CD14-positive monocyte (primary cell): ENCODE data around the gene AP1AR. TPM values are rescaled to one million over a fixed set of nuclear protein-coding genes. Genes with fewer than 3 reads are reported as not detected.

Experiments used
- DNase-seq, 3 donors: peaks; one replicate each; pipeline ENCODE4 v3.0.0-alpha.2; 2011 to 2022
- H2AFZ ChIP-seq: 2 replicates; pipeline ENCODE4 v1.6.0; 2012; ENCODE audit warnings: mild to moderate bottlenecking, low read depth, low read length, inconsistent platforms; ENCODE audit not compliant: insufficient read depth, poor library complexity, severe bottlenecking
- H3K27ac ChIP-seq, 2 donors: 1 replicate in 1 of 2; 2 replicates in 1 of 2; pipeline ENCODE4 v1.5.1; 2012 to 2013; ENCODE audit warnings: low read length in 2 of 2, control low read depth in 1 of 2, inconsistent platforms in 1 of 2, low read depth in 1 of 2, mild to moderate bottlenecking in 1 of 2
- H3K27me3 ChIP-seq, 2 donors: one replicate each; pipeline versions ENCODE4 v1.6.0 to v1.6.1; 2011 to 2013; ENCODE audit warnings: low read length in 2 of 2; ENCODE audit not compliant: control insufficient read depth in 2 of 2, insufficient read depth in 2 of 2
- H3K36me3 ChIP-seq, 2 donors: replicated peaks in 1 of 2; 1 replicate in 1 of 2; 2 replicates in 1 of 2; pipeline versions ENCODE4 v1.5.1 to v1.6.1; 2012 to 2013; ENCODE audit warnings: low read length in 2 of 2, control low read depth in 1 of 2, inconsistent platforms in 1 of 2, mild to moderate bottlenecking in 1 of 2; ENCODE audit not compliant: insufficient read depth in 2 of 2, control insufficient read depth in 1 of 2
- H3K4me1 ChIP-seq, 2 donors: 1 replicate in 1 of 2; 2 replicates in 1 of 2; pipeline versions ENCODE4 v1.5.1 to v1.6.1; 2012 to 2013; ENCODE audit warnings: low read length in 2 of 2, control low read depth in 1 of 2, inconsistent platforms in 1 of 2, mild to moderate bottlenecking in 1 of 2, moderate library complexity in 1 of 2; ENCODE audit not compliant: insufficient read depth in 2 of 2, control insufficient read depth in 1 of 2
- H3K4me2 ChIP-seq: replicated peaks from 2 replicates; pipeline ENCODE3; 2012; ENCODE audit warnings: low read length, moderate library complexity, mild to moderate bottlenecking; ENCODE audit not compliant: poor library complexity, severe bottlenecking; ENCODE audit errors: extremely low read depth
- H3K4me3 ChIP-seq, 3 experiments: fragments of 200-600 bp in 1 of 3; sonication (generic) in 1 of 3; replicated peaks in 1 of 3; 1 replicate in 2 of 3; 2 replicates in 1 of 3; pipeline ENCODE4 v1.5.1; 2011 to 2013; ENCODE audit warnings: low read length in 3 of 3, mild to moderate bottlenecking in 3 of 3, control low read depth in 2 of 3, low read depth in 2 of 3, inconsistent platforms in 1 of 3, moderate library complexity in 1 of 3
- H3K79me2 ChIP-seq: 2 replicates; pipeline ENCODE4 v1.6.0; 2012; ENCODE audit warnings: mild to moderate bottlenecking, control low read depth, inconsistent platforms, low read length, moderate library complexity; ENCODE audit not compliant: insufficient read depth
- H3K9ac ChIP-seq: 2 replicates; pipeline ENCODE4 v1.6.0; 2017; ENCODE audit warnings: low read length, mild to moderate bottlenecking; ENCODE audit not compliant: insufficient read depth, poor library complexity, severe bottlenecking
- H3K9me3 ChIP-seq, 2 donors: replicated peaks in 1 of 2; 1 replicate in 1 of 2; 2 replicates in 1 of 2; pipeline versions ENCODE4 v1.5.1 to v1.6.1; 2012 to 2013; ENCODE audit warnings: low read length in 2 of 2, control low read depth in 1 of 2; ENCODE audit not compliant: control insufficient read depth in 1 of 2, insufficient read depth in 1 of 2
- H4K20me1 ChIP-seq: 2 replicates; pipeline ENCODE4 v1.6.0; 2012; ENCODE audit warnings: mild to moderate bottlenecking, low read length, control low read depth, moderate library complexity; ENCODE audit not compliant: insufficient read depth
- H3K27ac Mint-ChIP-seq, 7 donors: one replicate each; pipeline ENCODE4 v1.8.0; 2020; ENCODE audit warnings: mild to moderate bottlenecking in 7 of 7, mixed read lengths in 7 of 7, moderate library complexity in 6 of 7, inconsistent platforms in 2 of 7
- H3K27me3 Mint-ChIP-seq, 3 donors: one replicate each; pipeline ENCODE4 v1.8.0; 2021 to 2022; ENCODE audit warnings: low read depth in 3 of 3, mild to moderate bottlenecking in 3 of 3, mixed read lengths in 3 of 3, moderate library complexity in 3 of 3, inconsistent platforms in 1 of 3
- H3K36me3 Mint-ChIP-seq, 2 donors: one replicate each; pipeline ENCODE4 v1.8.0; 2020; ENCODE audit warnings: mixed read lengths in 2 of 2, inconsistent platforms in 1 of 2, mild to moderate bottlenecking in 1 of 2
- H3K4me1 Mint-ChIP-seq: one replicate; pipeline ENCODE4 v1.8.0; 2020; ENCODE audit warnings: mild to moderate bottlenecking, mixed read lengths
- H3K4me3 Mint-ChIP-seq, 2 donors: one replicate each; pipeline ENCODE4 v1.8.0; 2020; ENCODE audit warnings: mild to moderate bottlenecking in 2 of 2, mixed read lengths in 2 of 2, moderate library complexity in 1 of 2
- H3K9me3 Mint-ChIP-seq, 7 donors: one replicate each; pipeline ENCODE4 v1.8.0; 2020 to 2022; ENCODE audit warnings: mixed read lengths in 7 of 7, mild to moderate bottlenecking in 6 of 7, moderate library complexity in 6 of 7, inconsistent platforms in 2 of 7
- WGBS: methylation state at CpG from one replicate; pipeline ENCODE4 v1.1.5; 2013; ENCODE audit warnings: missing lambda C conversion rate; ENCODE audit not compliant: insufficient coverage; 5-methylcytosine and 5-hydroxymethylcytosine counted together
- intact Hi-C, 2 donors: fragments of 100-400 bp; cut with micrococcal nuclease; formaldehyde crosslinking; loops; one replicate each; pipeline versions ENCODE4 v1.15.0 to v1.15.1; 2023
- polyA plus RNA-seq, 3 donors: library from polyadenylated mRNA; depleted of rRNA in 1 of 3; unstranded in 2 of 3; stranded (reverse) in 1 of 3; fragments of 300-500 nt in 2 of 3; fragments of >200 nt in 1 of 3; fragmentation: Illumina TruSeq in 2 of 3; gene quantifications; 1 replicate in 2 of 3; 2 replicates in 1 of 3; pipeline ENCODE4 v1.2.3, GENCODE V29; 2012 to 2021
- TF ChIP-seq, protein P1 (sequence below): fragments of 200-600 bp; IDR thresholded peaks from one replicate; pipeline ENCODE4 v1.8.0; 2022; ENCODE audit warnings: antibody characterized with exemption, mild to moderate bottlenecking

AP1AR gene
- polyA plus RNA-seq, 3 donors: 6.1 to 15.8 (median 14.6) TPM

DNA sequence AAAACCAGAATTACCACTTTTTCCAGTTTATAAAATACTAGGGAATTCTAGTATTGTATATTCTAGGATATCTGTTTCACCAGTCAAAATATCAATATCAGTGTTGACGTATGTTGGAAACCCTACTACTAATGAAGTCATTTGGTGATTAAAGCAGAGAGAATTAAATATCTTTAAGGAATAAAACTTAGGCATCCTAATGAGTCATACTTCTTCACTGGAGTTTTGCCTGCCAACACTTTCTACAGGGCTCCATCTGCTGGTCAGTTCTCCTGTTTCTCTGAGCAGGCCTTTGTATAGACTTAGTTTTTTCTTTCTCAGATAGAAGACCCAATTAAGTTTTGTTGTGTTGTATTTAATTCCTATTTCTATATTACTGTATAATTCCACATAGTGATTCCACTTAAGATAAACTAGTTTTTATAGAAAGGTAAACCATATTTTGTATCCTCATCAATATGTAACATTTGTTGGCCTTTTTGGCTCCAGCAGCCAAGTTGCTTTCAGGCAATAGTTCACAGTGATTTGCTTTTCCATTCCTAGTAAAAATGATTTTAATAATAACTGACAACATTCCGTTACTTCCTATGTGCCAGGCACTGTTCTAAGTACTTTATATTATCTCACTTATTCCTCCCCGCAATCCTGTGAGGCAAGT lies 3.5 kb downstream of the AP1AR start:
- Mint-ChIP-seq H3K27me3 (peaks cover 0 to 2% (median 0%) of the 10 kb centered on the region in 3 donors), H3K4me1 (peaks cover 18% of the 10 kb centered on the region), H3K27ac (no peak overlapping the region), H3K36me3 (peaks cover 3 to 12% of the 10 kb centered on the region in 2 donors), H3K9me3 (no peaks in the 10 kb centered on the region), H3K4me3 (no peak overlapping the region)
- peaks cover 38% of the 10 kb centered on the region for H3K79me2 ChIP-seq
- no peaks in the 10 kb centered on the region for H3K36me3 ChIP-seq
- peak; percentile 58 to 80 (median 80) for DNase-seq
- WGBS: no CpG with 5 or more reads among the region's 3 CpGs
- no peak overlapping the region for H3K9ac ChIP-seq
- no peak overlapping the region for H3K27ac ChIP-seq
- H3K27me3 ChIP-seq: no peaks in the 10 kb centered on the region
- intact Hi-C loops: loop anchor here in 1 of 2 donors (5.0 to 10.0 kb wide), 2 partner anchors 90 to 133 kb away; partner anchors contain the start of gene FAM241A
- H3K4me2 ChIP-seq: no peak overlapping the region
- TF ChIP-seq, protein P1, sequence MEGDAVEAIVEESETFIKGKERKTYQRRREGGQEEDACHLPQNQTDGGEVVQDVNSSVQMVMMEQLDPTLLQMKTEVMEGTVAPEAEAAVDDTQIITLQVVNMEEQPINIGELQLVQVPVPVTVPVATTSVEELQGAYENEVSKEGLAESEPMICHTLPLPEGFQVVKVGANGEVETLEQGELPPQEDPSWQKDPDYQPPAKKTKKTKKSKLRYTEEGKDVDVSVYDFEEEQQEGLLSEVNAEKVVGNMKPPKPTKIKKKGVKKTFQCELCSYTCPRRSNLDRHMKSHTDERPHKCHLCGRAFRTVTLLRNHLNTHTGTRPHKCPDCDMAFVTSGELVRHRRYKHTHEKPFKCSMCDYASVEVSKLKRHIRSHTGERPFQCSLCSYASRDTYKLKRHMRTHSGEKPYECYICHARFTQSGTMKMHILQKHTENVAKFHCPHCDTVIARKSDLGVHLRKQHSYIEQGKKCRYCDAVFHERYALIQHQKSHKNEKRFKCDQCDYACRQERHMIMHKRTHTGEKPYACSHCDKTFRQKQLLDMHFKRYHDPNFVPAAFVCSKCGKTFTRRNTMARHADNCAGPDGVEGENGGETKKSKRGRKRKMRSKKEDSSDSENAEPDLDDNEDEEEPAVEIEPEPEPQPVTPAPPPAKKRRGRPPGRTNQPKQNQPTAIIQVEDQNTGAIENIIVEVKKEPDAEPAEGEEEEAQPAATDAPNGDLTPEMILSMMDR: peak; percentile 84
- H3K4me1 ChIP-seq: peaks cover 19 to 20% of the 10 kb centered on the region in 2 donors
- no peak overlapping the region for H3K4me3 ChIP-seq
- no peaks in the 10 kb centered on the region for H4K20me1 ChIP-seq
- H3K9me3 ChIP-seq: no peaks in the 10 kb centered on the region
- H2AFZ ChIP-seq: no peak overlapping the region

DNA sequence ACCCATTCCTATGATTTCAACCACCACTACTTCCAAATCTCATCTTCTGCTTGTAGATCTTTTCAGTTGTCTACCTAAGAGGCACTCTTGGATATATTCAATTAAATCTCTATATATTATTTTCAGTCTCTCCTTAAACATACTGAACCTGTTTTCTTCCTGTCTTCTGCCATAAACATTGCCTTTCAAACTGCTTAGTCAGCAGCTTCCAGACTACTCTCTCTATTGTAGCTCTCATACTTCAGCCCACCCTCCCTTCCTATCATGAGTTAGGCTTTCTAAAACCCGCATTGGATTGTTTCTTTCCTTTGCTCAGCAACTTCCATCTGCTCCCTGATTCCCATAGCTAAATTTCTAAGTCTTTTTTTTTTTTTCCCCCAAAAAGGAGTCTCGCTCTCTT lies 4.5 kb downstream of the AP1AR start:
- Mint-ChIP-seq H3K27me3 (peaks cover 0 to 2% (median 0%) of the 10 kb centered on the region in 3 donors), H3K36me3 (peaks cover 8 to 12% of the 10 kb centered on the region in 2 donors), H3K9me3 (no peaks in the 10 kb centered on the region), H3K4me1 (peaks cover 13% of the 10 kb centered on the region), H3K27ac (peak overlapping the region in 2 of 7 donors; percentile 0 to 3), H3K4me3 (no peak overlapping the region)
- Histone ChIP-seq H3K27ac (no peak overlapping the region), H3K4me1 (peaks cover 10 to 11% of the 10 kb centered on the region in 2 donors), H3K4me2 (no peak overlapping the region), H3K4me3 (no peak overlapping the region), H3K27me3 (no peaks in the 10 kb centered on the region), H3K79me2 (peaks cover 46% of the 10 kb centered on the region), H2AFZ (no peak overlapping the region), H4K20me1 (no peaks in the 10 kb centered on the region), H3K9ac (no peak overlapping the region), H3K36me3 (no peaks in the 10 kb centered on the region), H3K9me3 (no peaks in the 10 kb centered on the region)
- DNase-seq: no peak
- intact Hi-C loops: loop anchor here in 1 of 2 donors (5.0 to 10.0 kb wide), 2 partner anchors 91 to 134 kb away; partner anchors contain the start of gene FAM241A
- 100% methylated on average over 1 of the region's 2 CpGs for WGBS
- TF ChIP-seq, protein P1: no peak
